ENCODE measurements around the gene ROGDI. TPM values are rescaled to one million over a fixed set of nuclear protein-coding genes. Genes with fewer than 3 reads are reported as not detected.

Gene ROGDI
- polyA plus RNA-seq, 1 donor (not counting 4 experiments of a cell fraction or from before 2014, with no cell fraction given) = 20.5 TPM

- no peaks in the 10 kb centered on the region for H4K20me1 ChIP-seq (ENCODE audit: control insufficient read depth, extremely low read depth, insufficient read depth, low read length)
- TF ChIP-seq EZH2 (IDR thresholded peaks at IDR 0.05; ENCODE audit: low read length) = no peak
- TF ChIP-seq CTCF (optimal IDR thresholded peaks at IDR 0.05 in 1 of 3, IDR thresholded peaks at IDR 0.05 in 1 of 3, conservative IDR thresholded peaks at IDR 0.05 in 1 of 3; ENCODE audit: extremely low read depth in 1 of 3, insufficient read depth in 2 of 3, low read length in 3 of 3) = no peak
- H3K79me2 ChIP-seq (ENCODE audit: control insufficient read depth, insufficient read depth, low read length) = no peaks in the 10 kb centered on the region
- peaks cover 6% of the 10 kb centered on the region for H3K4me1 ChIP-seq (ENCODE audit: control insufficient read depth, extremely low read depth, insufficient read depth, low read length)
- no peak for DNase-seq (ENCODE audit: low read depth, low spot score)
- no peaks in the 10 kb centered on the region for H3K27me3 ChIP-seq (ENCODE audit: control insufficient read depth, extremely low read depth, insufficient read depth, low read length)
- no peak overlapping the region for H3K27ac ChIP-seq (ENCODE audit: control insufficient read depth, insufficient read depth, low read length)
- no peak for FAIRE-seq
- H3K9ac ChIP-seq (ENCODE audit: control insufficient read depth, extremely low read depth, insufficient read depth, low read length) = no peak overlapping the region
- no peak overlapping the region for H2AFZ ChIP-seq (ENCODE audit: control insufficient read depth, low read length)
- no peaks in the 10 kb centered on the region for H3K9me1 ChIP-seq (ENCODE audit: control insufficient read depth, extremely low read depth, insufficient read depth, low read length)
- no peak overlapping the region for H3K4me3 ChIP-seq (ENCODE audit: control insufficient read depth in 2 of 3, extremely low read depth in 1 of 3, insufficient read depth in 2 of 3, low read depth in 1 of 3, low read length in 3 of 3)
- H3K4me2 ChIP-seq (ENCODE audit: control insufficient read depth, extremely low read depth, insufficient read depth, low read depth, low read length) = no peak overlapping the region
- no peaks in the 10 kb centered on the region for H3K9me3 ChIP-seq (ENCODE audit: control insufficient read depth, low read depth, low read length)
- H3K36me3 ChIP-seq (ENCODE audit: control insufficient read depth in 2 of 2, extremely low read depth in 1 of 2, insufficient read depth in 2 of 2, low read length in 2 of 2) = no peaks in the 10 kb centered on the region
- dilution Hi-C loops (cut with MboI; ENCODE audit: extremely low pct_ligation_motif_present, low sequenced_read_pairs) = no loop called here
Observed at GRCh38 chr16:4772351-4772750, 30.1 kb downstream of the ROGDI start.

- peaks cover 6% of the 10 kb centered on the region for H3K4me1 ChIP-seq (ENCODE audit: control insufficient read depth, extremely low read depth, insufficient read depth, low read length)
- H2AFZ ChIP-seq (ENCODE audit: control insufficient read depth, low read length) = no peak overlapping the region
- H3K9me3 ChIP-seq (ENCODE audit: control insufficient read depth, low read depth, low read length) = no peaks in the 10 kb centered on the region
- H3K4me2 ChIP-seq (ENCODE audit: control insufficient read depth, extremely low read depth, insufficient read depth, low read depth, low read length) = no peak overlapping the region
- DNase-seq (ENCODE audit: low read depth, low spot score) (no peak), FAIRE-seq (no peak)
- no peaks in the 10 kb centered on the region for H3K9me1 ChIP-seq (ENCODE audit: control insufficient read depth, extremely low read depth, insufficient read depth, low read length)
- no peak for TF ChIP-seq EZH2 (IDR thresholded peaks at IDR 0.05; ENCODE audit: low read length)
- no peak for TF ChIP-seq CTCF (optimal IDR thresholded peaks at IDR 0.05 in 1 of 3, IDR thresholded peaks at IDR 0.05 in 1 of 3, conservative IDR thresholded peaks at IDR 0.05 in 1 of 3; ENCODE audit: extremely low read depth in 1 of 3, insufficient read depth in 2 of 3, low read length in 3 of 3)
- dilution Hi-C loops (cut with MboI; ENCODE audit: extremely low pct_ligation_motif_present, low sequenced_read_pairs) = no loop called here
- no peaks in the 10 kb centered on the region for H4K20me1 ChIP-seq (ENCODE audit: control insufficient read depth, extremely low read depth, insufficient read depth, low read length)
- no peak overlapping the region for H3K4me3 ChIP-seq (ENCODE audit: control insufficient read depth in 2 of 3, extremely low read depth in 1 of 3, insufficient read depth in 2 of 3, low read depth in 1 of 3, low read length in 3 of 3)
- H3K9ac ChIP-seq (ENCODE audit: control insufficient read depth, extremely low read depth, insufficient read depth, low read length) = no peak overlapping the region
- H3K36me3 ChIP-seq (ENCODE audit: control insufficient read depth in 2 of 2, extremely low read depth in 1 of 2, insufficient read depth in 2 of 2, low read length in 2 of 2) = no peaks in the 10 kb centered on the region
- no peak overlapping the region for H3K27ac ChIP-seq (ENCODE audit: control insufficient read depth, insufficient read depth, low read length)
- H3K27me3 ChIP-seq (ENCODE audit: control insufficient read depth, extremely low read depth, insufficient read depth, low read length) = no peaks in the 10 kb centered on the region
- H3K79me2 ChIP-seq (ENCODE audit: control insufficient read depth, insufficient read depth, low read length) = peaks cover 3% of the 10 kb centered on the region
Observed at GRCh38 chr16:4771646-4772045, 30.8 kb downstream of the ROGDI start.
